ENCODE measurements around the gene PRR15.

PRR15 gene

GRCh38 chr7:29538389-29538788 is 25.2 kb upstream of the PRR15 start:
- CTCF ChIA-PET = no interaction called here

DNA sequence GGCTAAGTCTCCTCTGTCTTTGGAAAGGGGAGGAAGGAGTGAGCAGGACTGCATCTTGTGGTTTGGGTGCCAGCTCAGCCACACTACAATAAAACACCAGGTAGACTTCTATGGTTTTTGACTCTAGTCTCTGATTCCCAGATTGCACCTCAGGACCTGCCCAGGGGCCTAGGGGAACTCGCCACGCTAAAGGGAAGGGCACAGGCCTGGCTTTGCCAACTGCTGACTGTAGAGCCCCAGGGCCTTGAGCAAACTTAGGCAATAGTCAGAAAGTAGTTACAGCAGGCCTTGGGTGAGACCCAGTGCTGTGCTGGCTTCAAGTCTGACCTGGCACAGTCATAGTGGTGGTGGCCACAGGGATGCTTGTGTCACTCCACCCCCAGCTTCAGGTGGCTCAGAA is 24.2 kb upstream of the PRR15 start:
- H3K27ac ChIP-seq = no peak overlapping the region
- CTCF ChIA-PET = interaction anchor here (0.5 to 0.7 kb wide), 2 partner anchors 14 to 32 kb away, joined by 3 read pairs; no protein-coding TSS in a partner anchor
- POLR2A ChIA-PET (ENCODE audit: low non-redundant PET) = no interaction called here
- TF ChIP-seq, protein P1, sequence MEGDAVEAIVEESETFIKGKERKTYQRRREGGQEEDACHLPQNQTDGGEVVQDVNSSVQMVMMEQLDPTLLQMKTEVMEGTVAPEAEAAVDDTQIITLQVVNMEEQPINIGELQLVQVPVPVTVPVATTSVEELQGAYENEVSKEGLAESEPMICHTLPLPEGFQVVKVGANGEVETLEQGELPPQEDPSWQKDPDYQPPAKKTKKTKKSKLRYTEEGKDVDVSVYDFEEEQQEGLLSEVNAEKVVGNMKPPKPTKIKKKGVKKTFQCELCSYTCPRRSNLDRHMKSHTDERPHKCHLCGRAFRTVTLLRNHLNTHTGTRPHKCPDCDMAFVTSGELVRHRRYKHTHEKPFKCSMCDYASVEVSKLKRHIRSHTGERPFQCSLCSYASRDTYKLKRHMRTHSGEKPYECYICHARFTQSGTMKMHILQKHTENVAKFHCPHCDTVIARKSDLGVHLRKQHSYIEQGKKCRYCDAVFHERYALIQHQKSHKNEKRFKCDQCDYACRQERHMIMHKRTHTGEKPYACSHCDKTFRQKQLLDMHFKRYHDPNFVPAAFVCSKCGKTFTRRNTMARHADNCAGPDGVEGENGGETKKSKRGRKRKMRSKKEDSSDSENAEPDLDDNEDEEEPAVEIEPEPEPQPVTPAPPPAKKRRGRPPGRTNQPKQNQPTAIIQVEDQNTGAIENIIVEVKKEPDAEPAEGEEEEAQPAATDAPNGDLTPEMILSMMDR (conservative IDR thresholded peaks at IDR 0.05; ENCODE audit: low read depth) = no peak
- DNase-seq (ENCODE audit: low spot score) = no peak

More at GRCh38 chr7:29538389-29538788, 25.2 kb upstream of the PRR15 start:
- no peak for DNase-seq (ENCODE audit: low spot score)
- no peak overlapping the region for H3K27ac ChIP-seq
- POLR2A ChIA-PET (ENCODE audit: low non-redundant PET) = no interaction called here
- TF ChIP-seq, protein P1 (conservative IDR thresholded peaks at IDR 0.05; ENCODE audit: low read depth) = no peak

DNA sequence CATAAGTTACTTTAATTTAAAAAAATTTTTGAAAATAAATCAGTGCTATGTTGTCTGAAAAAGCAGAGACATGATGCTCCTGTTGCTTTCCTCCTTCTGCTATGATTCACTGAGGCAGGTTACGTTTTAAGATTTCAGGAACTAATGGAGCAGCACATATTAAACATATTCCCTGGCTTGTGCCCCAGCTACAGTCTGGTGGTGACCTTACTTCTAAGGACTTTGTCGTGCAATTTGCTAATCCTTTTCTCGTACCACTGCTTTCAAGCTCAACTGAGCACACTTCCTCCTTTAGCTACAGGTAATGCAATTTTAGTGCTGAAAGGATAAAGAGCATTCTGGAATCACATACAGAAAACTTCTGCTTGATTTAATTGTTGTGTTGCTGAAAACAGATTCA is 16.2 kb upstream of the PRR15 start:
- no peak overlapping the region for H3K27ac ChIP-seq
- POLR2A ChIA-PET (ENCODE audit: low non-redundant PET) = no interaction called here
- DNase-seq (ENCODE audit: low spot score) = no peak
- CTCF ChIA-PET = no interaction called here
- TF ChIP-seq, protein P1 (conservative IDR thresholded peaks at IDR 0.05; ENCODE audit: low read depth) = no peak

GRCh38 chr7:29548823-29549222 is 14.8 kb upstream of the PRR15 start:
- TF ChIP-seq, protein P1 (conservative IDR thresholded peaks at IDR 0.05; ENCODE audit: low read depth) = no peak
- no peak for DNase-seq (ENCODE audit: low spot score)
- no peak overlapping the region for H3K27ac ChIP-seq
- CTCF ChIA-PET = interaction anchor here (0.6 kb wide), 2 partner anchors 40 to 43 kb away, joined by 3 read pairs; no protein-coding TSS in a partner anchor
- POLR2A ChIA-PET (ENCODE audit: low non-redundant PET) = no interaction called here

- ChIA-PET CTCF (interaction anchor here (0.6 to 0.8 kb wide), 2 partner anchors 16 to 102 kb away, joined by 3 read pairs; no protein-coding TSS in a partner anchor), POLR2A (ENCODE audit: low non-redundant PET) (no interaction called here)
- TF ChIP-seq, protein P1 (conservative IDR thresholded peaks at IDR 0.05; ENCODE audit: low read depth) = no peak
Observed at GRCh38 chr7:29552392-29552791, 11.2 kb upstream of the PRR15 start.

GRCh38 chr7:29555061-29555460 is 8.6 kb upstream of the PRR15 start:
- TF ChIP-seq, protein P1 (conservative IDR thresholded peaks at IDR 0.05; ENCODE audit: low read depth) = no peak
- no peak for DNase-seq (ENCODE audit: low spot score)
- ChIA-PET CTCF (no interaction called here), POLR2A (ENCODE audit: low non-redundant PET) (no interaction called here)
- no peak overlapping the region for H3K27ac ChIP-seq

More at GRCh38 chr7:29552392-29552791, 11.2 kb upstream of the PRR15 start:
- H3K27ac ChIP-seq = no peak overlapping the region
- no peak for DNase-seq (ENCODE audit: low spot score)

All from RWPE1 (cell line).